Left ventricle myocardium inferior (tissue), 1 donor: ENCODE data around the gene ESR1. TPM values are rescaled to one million over a fixed set of nuclear protein-coding genes. Genes with fewer than 3 reads are reported as not detected.

Experiments
- DNase-seq: peaks from one replicate; pipeline ENCODE4 v3.0.0-alpha.2; 2020
- H3K27ac ChIP-seq: fragments of 200-600 bp; replicated peaks from 2 replicates; pipeline ENCODE4 v1.8.0; 2021
- H3K27me3 ChIP-seq: fragments of 200-600 bp; 2 replicates; pipeline ENCODE4 v1.8.0; 2021; ENCODE audit warnings: low read depth
- H3K36me3 ChIP-seq: fragments of 200-600 bp; 2 replicates; pipeline ENCODE4 v1.8.0; 2021
- H3K4me1 ChIP-seq: fragments of 200-600 bp; 2 replicates; pipeline ENCODE4 v1.8.0; 2021
- H3K4me3 ChIP-seq: fragments of 200-600 bp; 2 replicates; pipeline ENCODE4 v1.8.0; 2021; ENCODE audit warnings: mild to moderate bottlenecking, moderate library complexity
- H3K9me3 ChIP-seq: fragments of 200-600 bp; replicated peaks from 2 replicates; pipeline ENCODE4 v1.8.0; 2021
- intact Hi-C: fragments of 100-400 bp; cut with micrococcal nuclease; formaldehyde crosslinking; loops from one replicate; pipeline ENCODE4 v1.11.0; 2022
- total RNA-seq: library from RNA; stranded (reverse); fragmentation: NEBNext Ultra II Directional; extraction: Animal tissue kit (Norgen Biotek cat#: 25700); gene quantifications from one replicate; pipeline ENCODE4 v1.2.1, GENCODE V29; 2021
- TF ChIP-seq, protein P1 (sequence below): fragments of 200-600 bp; IDR thresholded peaks from 2 replicates; pipeline ENCODE4 v1.8.0; 2021; ENCODE audit warnings: antibody characterized with exemption, mild to moderate bottlenecking, borderline replicate concordance
- donor health status: DM: no; HTN: yes; CAD: no; lungs with severe emphysema.

The ESR1 gene
- total RNA-seq, 1 donor from 2014 or later = 1.6 TPM

DNA sequence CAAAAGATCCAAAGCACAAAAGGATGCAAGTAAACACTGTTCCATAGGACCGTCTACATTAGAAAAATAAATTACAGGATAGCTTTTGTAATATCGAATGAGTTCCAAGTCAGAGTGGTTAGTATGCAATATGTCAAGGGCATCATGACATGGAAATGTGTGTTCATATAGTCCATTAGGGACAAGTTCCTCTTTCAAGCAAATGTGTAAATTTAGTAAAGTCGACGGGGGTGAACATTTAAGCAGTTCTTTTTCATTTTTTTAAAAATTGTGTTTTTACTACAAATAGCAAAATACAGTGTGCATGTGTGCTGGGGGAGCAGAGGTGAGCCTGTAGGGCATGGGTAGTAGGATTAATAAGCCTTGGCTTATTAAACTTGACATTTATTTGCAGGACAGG lies 359.0 kb downstream of the ESR1 start:
- no peak for DNase-seq
- intact Hi-C loops = no loop called here
- H3K36me3 ChIP-seq = peaks cover 45% of the 10 kb centered on the region
- H3K4me1 ChIP-seq = peaks cover 58% of the 10 kb centered on the region
- H3K4me3 ChIP-seq = peak overlapping the region; percentile 66
- TF ChIP-seq, protein P1, sequence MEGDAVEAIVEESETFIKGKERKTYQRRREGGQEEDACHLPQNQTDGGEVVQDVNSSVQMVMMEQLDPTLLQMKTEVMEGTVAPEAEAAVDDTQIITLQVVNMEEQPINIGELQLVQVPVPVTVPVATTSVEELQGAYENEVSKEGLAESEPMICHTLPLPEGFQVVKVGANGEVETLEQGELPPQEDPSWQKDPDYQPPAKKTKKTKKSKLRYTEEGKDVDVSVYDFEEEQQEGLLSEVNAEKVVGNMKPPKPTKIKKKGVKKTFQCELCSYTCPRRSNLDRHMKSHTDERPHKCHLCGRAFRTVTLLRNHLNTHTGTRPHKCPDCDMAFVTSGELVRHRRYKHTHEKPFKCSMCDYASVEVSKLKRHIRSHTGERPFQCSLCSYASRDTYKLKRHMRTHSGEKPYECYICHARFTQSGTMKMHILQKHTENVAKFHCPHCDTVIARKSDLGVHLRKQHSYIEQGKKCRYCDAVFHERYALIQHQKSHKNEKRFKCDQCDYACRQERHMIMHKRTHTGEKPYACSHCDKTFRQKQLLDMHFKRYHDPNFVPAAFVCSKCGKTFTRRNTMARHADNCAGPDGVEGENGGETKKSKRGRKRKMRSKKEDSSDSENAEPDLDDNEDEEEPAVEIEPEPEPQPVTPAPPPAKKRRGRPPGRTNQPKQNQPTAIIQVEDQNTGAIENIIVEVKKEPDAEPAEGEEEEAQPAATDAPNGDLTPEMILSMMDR = no peak
- H3K9me3 ChIP-seq = no peaks in the 10 kb centered on the region
- peak overlapping the region; percentile 91 for H3K27ac ChIP-seq
- H3K27me3 ChIP-seq = no peaks in the 10 kb centered on the region

DNA sequence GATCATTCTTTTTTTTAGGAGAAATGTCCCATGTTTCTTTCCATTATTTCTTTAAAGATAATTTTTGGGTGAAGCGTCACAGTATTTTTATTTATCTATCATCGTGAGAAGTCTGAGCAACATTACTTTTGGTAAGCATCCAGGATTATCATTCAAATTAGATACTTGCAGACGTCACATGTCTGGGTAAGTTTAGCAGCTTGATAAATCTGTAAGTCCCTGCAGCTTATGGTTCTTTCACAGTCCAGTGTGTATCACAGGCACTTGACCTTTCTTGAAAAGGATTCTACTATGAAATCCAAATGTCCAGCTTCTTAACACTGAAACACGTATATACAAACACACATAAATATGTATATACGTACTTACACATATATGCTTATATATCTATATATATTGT lies 359.4 kb downstream of the ESR1 start:
- peak overlapping the region; percentile 66 for H3K4me3 ChIP-seq
- intact Hi-C loops = no loop called here
- TF ChIP-seq, protein P1 = no peak

DNA sequence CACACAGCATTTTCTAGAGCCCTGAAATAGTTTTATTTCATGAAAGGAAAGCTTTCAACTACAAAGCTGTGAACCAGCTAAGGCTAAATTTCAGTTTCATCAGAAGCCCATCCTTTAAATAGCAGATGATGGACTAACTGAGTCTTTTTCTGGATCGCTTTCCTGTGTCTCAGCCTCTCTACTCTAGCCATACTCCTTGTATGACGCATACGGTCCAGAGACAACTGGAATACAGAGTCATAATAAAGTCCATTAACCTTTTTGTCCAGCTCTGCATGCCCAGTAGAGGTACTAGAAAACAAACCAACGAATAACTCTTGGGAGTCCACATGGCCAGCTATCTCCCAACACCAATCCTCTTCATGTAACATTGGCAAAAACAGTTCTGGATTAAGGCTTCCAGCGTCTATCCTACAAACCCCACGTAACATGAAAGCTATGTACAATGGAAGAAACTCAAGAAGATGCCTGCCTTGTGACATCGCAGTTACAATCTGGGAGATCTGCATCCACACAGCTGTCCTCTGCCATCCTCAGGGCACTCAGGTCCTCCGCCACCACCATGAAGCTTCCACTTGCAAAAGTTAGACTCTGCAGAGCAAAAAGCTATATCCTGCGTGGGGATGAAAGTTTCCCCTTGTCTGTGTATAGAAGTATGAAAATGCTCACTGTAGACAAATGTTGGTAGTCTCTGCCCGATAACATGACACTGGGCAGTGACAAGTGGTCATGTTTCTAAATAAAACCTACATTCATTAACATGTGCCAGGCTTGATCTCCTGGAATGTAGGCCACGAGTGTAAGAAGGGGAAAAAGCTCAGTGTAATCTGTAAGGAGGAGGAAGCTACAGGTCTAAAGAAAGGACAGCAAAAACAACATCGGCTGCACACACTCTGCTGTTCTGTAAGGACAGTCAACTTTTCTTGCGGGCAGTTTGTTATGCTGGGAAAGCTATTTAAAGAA lies 360.4 kb downstream of the ESR1 start:
- DNase-seq = no peak
- no peaks in the 10 kb centered on the region for H3K9me3 ChIP-seq
- TF ChIP-seq, protein P1 = no peak
- H3K4me1 ChIP-seq = peaks cover 68% of the 10 kb centered on the region
- H3K36me3 ChIP-seq = peaks cover 36% of the 10 kb centered on the region
- intact Hi-C loops = no loop called here
- H3K27me3 ChIP-seq = no peaks in the 10 kb centered on the region
- H3K27ac ChIP-seq = peak overlapping the region; percentile 91
- H3K4me3 ChIP-seq = peak overlapping the region; percentile 66

More for the DNA sequence above, 359.4 kb downstream of the ESR1 start:
- Histone ChIP-seq H3K36me3 (peaks cover 45% of the 10 kb centered on the region), H3K27me3 (no peaks in the 10 kb centered on the region), H3K27ac (peak overlapping the region; percentile 91), H3K4me1 (peaks cover 58% of the 10 kb centered on the region), H3K9me3 (no peaks in the 10 kb centered on the region)
- no peak for DNase-seq

DNA sequence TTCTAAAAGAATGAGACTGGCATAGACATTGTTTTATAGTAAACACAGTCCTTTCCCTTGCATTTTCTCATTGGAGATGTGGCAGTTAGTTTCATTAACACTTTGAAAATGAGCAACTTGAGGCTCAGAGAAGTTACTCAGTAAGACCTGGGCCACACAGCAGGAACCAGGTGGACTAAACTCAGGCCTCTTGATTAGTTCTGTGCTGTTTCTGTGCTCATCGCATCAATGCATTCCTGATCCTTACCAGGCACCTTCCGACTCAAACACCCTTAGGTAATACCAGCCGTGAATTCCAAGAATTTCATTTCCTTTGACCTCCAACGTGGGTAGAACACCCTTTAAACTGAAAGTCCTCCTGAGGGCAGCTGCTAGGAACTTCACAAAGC lies 362.8 kb downstream of the ESR1 start:
- Histone ChIP-seq H3K4me1 (peaks cover 68% of the 10 kb centered on the region), H3K4me3 (no peak overlapping the region), H3K9me3 (no peaks in the 10 kb centered on the region), H3K27me3 (no peaks in the 10 kb centered on the region), H3K27ac (peak overlapping the region; percentile 64), H3K36me3 (peaks cover 39% of the 10 kb centered on the region)
- intact Hi-C loops = no loop called here
- no peak for DNase-seq
- TF ChIP-seq, protein P1 = no peak

DNA sequence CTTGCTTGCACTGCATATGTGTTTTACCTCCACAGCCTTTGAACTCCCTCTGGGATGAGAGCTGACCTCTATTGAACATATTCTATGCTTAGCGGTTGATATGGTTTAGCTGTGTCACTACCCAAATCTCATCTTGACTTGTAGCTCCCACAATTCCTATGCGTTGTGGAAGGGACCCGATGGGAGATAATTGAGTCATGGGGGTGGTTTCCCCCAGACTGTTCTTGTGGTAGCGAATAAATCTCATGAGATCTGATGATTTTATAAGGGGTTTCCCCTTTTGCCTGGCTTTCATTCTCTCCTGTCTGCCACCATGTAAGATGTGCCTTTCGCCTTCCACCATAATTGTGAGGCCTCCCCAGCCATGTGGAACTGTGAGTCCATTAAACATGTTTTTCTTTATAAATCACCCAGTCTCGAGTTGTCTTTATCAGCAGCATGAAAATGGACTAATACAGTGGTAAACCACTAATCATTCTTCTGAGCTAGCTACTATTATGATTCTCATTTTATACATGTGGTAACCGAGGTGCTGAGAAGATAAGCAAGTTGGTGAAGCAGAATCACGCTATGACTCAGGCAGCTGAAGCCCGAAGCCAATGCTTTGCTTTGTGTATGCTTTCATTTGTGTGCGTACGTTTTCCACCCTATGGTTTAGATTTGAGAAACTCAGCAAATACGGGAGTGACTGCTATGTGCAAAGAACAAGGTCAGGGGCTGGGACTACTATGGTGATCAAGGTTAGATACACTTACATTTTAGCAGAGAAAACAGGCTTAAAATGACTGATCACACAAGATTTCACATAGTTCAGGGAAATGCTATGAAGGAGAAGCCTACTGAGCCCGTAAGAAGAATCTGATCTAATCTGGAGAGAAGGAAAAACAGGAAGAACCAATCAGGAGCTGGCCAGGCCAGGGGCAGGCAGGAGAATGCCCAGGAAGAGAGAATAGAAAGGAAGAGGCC lies 363.5 kb downstream of the ESR1 start:
- no peaks in the 10 kb centered on the region for H3K27me3 ChIP-seq
- H3K9me3 ChIP-seq = no peaks in the 10 kb centered on the region
- intact Hi-C loops = no loop called here
- H3K4me3 ChIP-seq = no peak overlapping the region
- peaks cover 61% of the 10 kb centered on the region for H3K4me1 ChIP-seq
- peak overlapping the region; percentile 64 for H3K27ac ChIP-seq
- no peak for DNase-seq
- TF ChIP-seq, protein P1 = no peak
- H3K36me3 ChIP-seq = peaks cover 40% of the 10 kb centered on the region
